ENCODE data around the gene MAN2C1.

GRCh38 chr15:75329571-75329970 lies 38.8 kb downstream of the MAN2C1 start:
- TF ChIP-seq SP1 (IDR thresholded peaks at IDR 0.05) (no peak), SUZ12 (IDR thresholded peaks at IDR 0.05) (no peak), FOXK2 (IDR thresholded peaks at IDR 0.05) (no peak), ELF4 (IDR thresholded peaks at IDR 0.05) (no peak), FOXA1 (IDR thresholded peaks at IDR 0.05) (no peak), TARDBP (IDR thresholded peaks at IDR 0.05) (no peak), BHLHE40 (IDR thresholded peaks at IDR 0.05; ENCODE audit: borderline replicate concordance) (no peak), ZNF384 (IDR thresholded peaks at IDR 0.05) (no peak), ARNT (IDR thresholded peaks at IDR 0.05) (no peak)
